A549 (cell line): Measurements from ENCODE around the gene ZNF774.

ENCODE experiments used
- CBX2 ChIP-seq: fragments of 200-600 bp; sonication (generic); IDR thresholded peaks from 2 replicates; pipeline ENCODE4 v1.6.1; 2016; ENCODE audit warnings: low read depth, mild to moderate bottlenecking, borderline replicate concordance
- RFX5 ChIP-seq: fragments of 450-650 bp; IDR thresholded peaks from 2 replicates; pipeline ENCODE4 v1.7.1; 2014; ENCODE audit warnings: antibody characterized with exemption, mild to moderate bottlenecking, moderate library complexity
- TF ChIP-seq, protein P1 (sequence below): fragments of >200 bp; sonication (Bioruptor Twin); formaldehyde crosslinking; IDR thresholded peaks from 3 replicates; pipeline ENCODE4 v1.5.1; 2016

- TF ChIP-seq, protein P1, sequence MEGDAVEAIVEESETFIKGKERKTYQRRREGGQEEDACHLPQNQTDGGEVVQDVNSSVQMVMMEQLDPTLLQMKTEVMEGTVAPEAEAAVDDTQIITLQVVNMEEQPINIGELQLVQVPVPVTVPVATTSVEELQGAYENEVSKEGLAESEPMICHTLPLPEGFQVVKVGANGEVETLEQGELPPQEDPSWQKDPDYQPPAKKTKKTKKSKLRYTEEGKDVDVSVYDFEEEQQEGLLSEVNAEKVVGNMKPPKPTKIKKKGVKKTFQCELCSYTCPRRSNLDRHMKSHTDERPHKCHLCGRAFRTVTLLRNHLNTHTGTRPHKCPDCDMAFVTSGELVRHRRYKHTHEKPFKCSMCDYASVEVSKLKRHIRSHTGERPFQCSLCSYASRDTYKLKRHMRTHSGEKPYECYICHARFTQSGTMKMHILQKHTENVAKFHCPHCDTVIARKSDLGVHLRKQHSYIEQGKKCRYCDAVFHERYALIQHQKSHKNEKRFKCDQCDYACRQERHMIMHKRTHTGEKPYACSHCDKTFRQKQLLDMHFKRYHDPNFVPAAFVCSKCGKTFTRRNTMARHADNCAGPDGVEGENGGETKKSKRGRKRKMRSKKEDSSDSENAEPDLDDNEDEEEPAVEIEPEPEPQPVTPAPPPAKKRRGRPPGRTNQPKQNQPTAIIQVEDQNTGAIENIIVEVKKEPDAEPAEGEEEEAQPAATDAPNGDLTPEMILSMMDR, result no peak
- TF ChIP-seq RFX5 (no peak), CBX2 (no peak)
Observed at GRCh38 chr15:90306560-90306959, 45.5 kb upstream of the ZNF774 start.
